Erythroblast (primary cell): ENCODE results near the gene ZIM2.

Experiments used
- GATA1 ChIP-seq: IDR thresholded peaks from 2 replicates; pipeline ENCODE4 v1.6.1; 2011; ENCODE audit warnings: low read depth, mild to moderate bottlenecking, control low read depth, low read length, moderate library complexity
- POLR2A ChIP-seq: IDR thresholded peaks from 2 replicates; pipeline ENCODE4 v1.6.1; 2011; ENCODE audit warnings: mild to moderate bottlenecking, low read length

- TF ChIP-seq POLR2A, result no peak
- TF ChIP-seq GATA1, result no peak
These were observed 17.1 kb downstream of the ZIM2 start for GRCh38 chr19:56823417-56823816.
